Stomach (tissue), 4 donors: ENCODE results near the gene ELMOD3.
"Not testable (repeated sequence)": the region's sequence is repeated elsewhere in the genome, so short reads cannot be mapped to it uniquely, and the experiment has no call there.

Source experiments
- POLR2A ChIP-seq, 4 donors: fragments of 450-650 bp; IDR thresholded peaks; one replicate each; pipeline ENCODE4 v1.6.1; 2016; ENCODE audit warnings: antibody characterized with exemption in 4 of 4, control low read depth in 2 of 4, mild to moderate bottlenecking in 1 of 4, moderate library complexity in 1 of 4
- TF ChIP-seq, protein P1 (sequence below), 7 experiments: fragments of 450-650 bp in 4 of 7; fragments of 200-600 bp in 3 of 7; sonication (generic) in 3 of 7; IDR thresholded peaks; one replicate each; pipeline ENCODE4 v1.5.1; 2016 to 2019; ENCODE audit warnings: antibody characterized with exemption in 7 of 7, control low read depth in 2 of 7, mild to moderate bottlenecking in 1 of 7

DNA sequence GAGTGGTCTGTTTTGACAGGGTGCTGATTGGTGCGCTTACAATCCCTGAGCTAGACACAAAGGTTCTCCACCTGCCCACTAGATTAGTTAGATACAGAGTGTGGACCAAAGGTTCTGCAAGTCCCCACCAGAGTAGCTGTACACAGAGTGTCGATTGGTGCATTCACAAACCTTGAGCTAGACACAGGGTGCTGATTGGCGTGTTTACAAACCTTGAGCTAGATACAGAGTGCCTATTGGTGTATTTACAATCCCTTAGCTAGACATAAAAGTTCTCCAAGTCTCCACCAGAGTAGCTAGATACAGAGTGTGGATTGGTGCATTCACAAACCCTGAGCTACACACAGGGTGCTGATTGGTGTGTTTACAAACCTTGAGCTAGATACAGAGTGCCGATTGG is 20.7 kb upstream of the ELMOD3 start:
- TF ChIP-seq, protein P1, sequence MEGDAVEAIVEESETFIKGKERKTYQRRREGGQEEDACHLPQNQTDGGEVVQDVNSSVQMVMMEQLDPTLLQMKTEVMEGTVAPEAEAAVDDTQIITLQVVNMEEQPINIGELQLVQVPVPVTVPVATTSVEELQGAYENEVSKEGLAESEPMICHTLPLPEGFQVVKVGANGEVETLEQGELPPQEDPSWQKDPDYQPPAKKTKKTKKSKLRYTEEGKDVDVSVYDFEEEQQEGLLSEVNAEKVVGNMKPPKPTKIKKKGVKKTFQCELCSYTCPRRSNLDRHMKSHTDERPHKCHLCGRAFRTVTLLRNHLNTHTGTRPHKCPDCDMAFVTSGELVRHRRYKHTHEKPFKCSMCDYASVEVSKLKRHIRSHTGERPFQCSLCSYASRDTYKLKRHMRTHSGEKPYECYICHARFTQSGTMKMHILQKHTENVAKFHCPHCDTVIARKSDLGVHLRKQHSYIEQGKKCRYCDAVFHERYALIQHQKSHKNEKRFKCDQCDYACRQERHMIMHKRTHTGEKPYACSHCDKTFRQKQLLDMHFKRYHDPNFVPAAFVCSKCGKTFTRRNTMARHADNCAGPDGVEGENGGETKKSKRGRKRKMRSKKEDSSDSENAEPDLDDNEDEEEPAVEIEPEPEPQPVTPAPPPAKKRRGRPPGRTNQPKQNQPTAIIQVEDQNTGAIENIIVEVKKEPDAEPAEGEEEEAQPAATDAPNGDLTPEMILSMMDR (IDR thresholded peaks at IDR 0.05) = not testable (repeated sequence)
- not testable (repeated sequence) for TF ChIP-seq POLR2A (IDR thresholded peaks at IDR 0.05)
